ENCODE measurements around the gene RBMY1B.
"Not testable (repeated sequence)": the region's sequence is repeated elsewhere in the genome, so short reads cannot be mapped to it uniquely, and the experiment has no call there.

Gene RBMY1B

DNA sequence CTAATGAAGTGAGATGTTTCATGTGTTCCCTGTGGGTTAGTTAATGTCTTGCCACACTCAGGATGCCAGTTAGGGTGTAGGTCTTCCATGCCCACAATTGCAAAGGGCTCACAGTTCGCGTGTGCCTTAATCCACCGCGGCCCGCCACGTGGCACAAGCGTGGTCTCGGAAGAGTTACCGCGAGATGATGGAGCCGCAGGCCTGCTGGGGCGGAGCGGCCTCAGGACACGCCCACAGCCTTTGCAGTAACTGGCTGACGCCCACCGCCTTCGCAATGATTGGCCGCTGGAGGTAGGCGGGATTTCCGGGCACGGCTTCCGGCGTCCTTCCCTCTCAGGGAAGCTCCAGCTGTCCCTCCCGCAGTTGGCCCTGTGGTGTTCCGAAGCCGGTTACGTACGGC lies at the start of gene RBMY1B:
Gene RBMY1B, plus strand, starts transcription at position 301 of the 400 bp plus-strand sequence. CDS start 2,013 bp downstream, outside the sequence.
- DNase-seq = not testable (repeated sequence)

DNA sequence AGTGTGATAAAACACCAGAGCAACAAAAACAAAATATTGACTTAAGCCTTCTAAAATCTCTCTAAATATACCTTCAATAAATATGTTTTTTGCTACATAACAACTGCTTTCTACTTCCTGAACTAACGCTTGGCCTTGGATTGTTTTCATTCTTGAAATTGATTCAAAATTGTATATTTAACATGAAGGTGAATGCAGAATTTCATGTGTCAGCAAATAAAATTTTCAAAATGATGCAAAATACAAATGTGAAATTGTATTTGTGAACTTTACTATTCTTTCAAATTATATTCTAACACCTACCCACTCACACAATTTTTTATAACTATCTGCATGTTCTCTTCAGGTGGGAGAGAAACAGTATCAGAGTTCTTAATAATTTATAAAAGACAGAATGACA lies 48.2 kb upstream of the RBMY1B start:
- DNase-seq = not testable (repeated sequence)

DNA sequence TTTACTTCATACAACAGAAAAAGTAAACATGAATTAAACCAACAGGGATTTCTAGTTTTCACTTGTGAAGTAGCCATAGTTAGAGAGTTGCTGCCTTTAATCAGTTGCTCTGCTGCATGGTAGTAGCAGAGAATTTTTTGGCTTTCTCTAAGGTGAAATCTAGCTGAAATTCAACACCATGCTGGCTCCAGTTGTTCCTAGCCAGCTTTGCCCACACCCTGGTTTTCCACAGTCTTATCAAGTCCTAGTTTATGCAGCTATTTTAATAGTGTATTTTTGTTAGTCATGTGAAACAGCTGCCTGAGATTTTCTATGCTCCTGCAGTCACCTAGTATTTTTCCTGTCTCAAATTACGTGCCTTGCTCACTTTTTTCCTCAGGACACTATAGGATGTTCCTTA lies 28.2 kb upstream of the RBMY1B start:
- no peak for DNase-seq

DNA sequence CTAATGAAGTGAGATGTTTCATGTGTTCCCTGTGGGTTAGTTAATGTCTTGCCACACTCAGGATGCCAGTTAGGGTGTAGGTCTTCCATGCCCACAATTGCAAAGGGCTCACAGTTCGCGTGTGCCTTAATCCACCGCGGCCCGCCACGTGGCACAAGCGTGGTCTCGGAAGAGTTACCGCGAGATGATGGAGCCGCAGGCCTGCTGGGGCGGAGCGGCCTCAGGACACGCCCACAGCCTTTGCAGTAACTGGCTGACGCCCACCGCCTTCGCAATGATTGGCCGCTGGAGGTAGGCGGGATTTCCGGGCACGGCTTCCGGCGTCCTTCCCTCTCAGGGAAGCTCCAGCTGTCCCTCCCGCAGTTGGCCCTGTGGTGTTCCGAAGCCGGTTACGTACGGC lies 23.4 kb downstream of the RBMY1B start, which contains the start of gene RBMY1A1:
Gene RBMY1A1, plus strand, starts transcription at position 301 of the 400 bp plus-strand sequence. CDS start 2,013 bp downstream, outside the sequence.
- not testable (repeated sequence) for DNase-seq

DNA sequence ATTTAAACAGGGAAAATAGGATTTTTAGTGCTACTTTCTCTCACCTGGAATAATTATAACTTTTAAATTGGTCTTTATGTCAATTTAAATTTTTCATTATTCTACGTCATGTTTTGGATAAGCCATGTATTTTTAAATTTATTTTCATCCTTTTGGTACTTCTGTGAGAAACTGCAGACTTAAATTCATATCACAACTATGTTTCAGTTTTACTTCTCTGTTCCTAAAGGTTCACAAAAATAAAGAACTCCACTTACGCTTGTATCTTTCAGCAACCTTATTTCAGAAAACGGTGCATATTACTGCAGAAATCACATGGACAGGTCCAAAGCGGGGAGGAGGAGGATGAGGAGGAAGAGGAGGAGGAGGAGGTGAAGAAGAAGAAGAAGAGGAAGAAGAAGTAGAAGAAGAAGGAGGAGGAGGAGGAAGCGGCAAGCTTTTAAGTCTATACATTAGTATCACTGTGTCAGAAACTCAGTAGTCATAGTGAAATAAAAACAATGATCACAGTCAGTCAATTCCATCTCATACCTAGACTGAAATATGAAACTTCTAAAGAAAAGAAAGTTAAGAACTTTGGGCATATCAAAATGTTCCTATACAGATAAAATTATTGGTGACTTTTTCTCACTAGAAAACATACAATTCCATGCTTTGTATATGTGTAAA lies 48.3 kb downstream of the RBMY1B start:
- not testable (repeated sequence) for DNase-seq

Measured in hematopoietic multipotent progenitor cell treated with erythropoietin and hydrocortisone succinate and interleukin-3 and kit ligand, for 4 days (in vitro differentiated cells).